GM23248 (cell line): ENCODE data around the gene PIK3R1. TPM values are rescaled to one million over a fixed set of nuclear protein-coding genes. Genes with fewer than 3 reads are reported as not detected.

Experiments
- DNase-seq: peaks from one replicate; pipeline ENCODE4 v3.0.0-alpha.2; 2015
- H2AFZ ChIP-seq: fragments of 200-600 bp; sonication (generic); 2 replicates; pipeline ENCODE4 v1.6.1; 2016; ENCODE audit warnings: antibody characterized with exemption
- H3F3A ChIP-seq: fragments of 200-600 bp; sonication (generic); 2 replicates; pipeline ENCODE4 v1.6.1; 2016; ENCODE audit warnings: mild to moderate bottlenecking, antibody characterized with exemption, mixed run types; ENCODE audit not compliant: insufficient read depth
- H3K27ac ChIP-seq: fragments of 200-600 bp; sonication (generic); 2 replicates; pipeline ENCODE4 v1.5.1; 2016; ENCODE audit warnings: mild to moderate bottlenecking
- H3K27me3 ChIP-seq: fragments of 200-600 bp; sonication (generic); replicated peaks from 2 replicates; pipeline ENCODE4 v1.6.1; 2016; ENCODE audit warnings: mild to moderate bottlenecking; ENCODE audit not compliant: insufficient read depth
- H3K36me3 ChIP-seq: fragments of 200-600 bp; sonication (generic); 2 replicates; pipeline ENCODE4 v1.6.1; 2016; ENCODE audit warnings: low read depth, mild to moderate bottlenecking
- H3K4me1 ChIP-seq: fragments of 200-600 bp; sonication (generic); 2 replicates; pipeline ENCODE4 v1.6.1; 2016; ENCODE audit warnings: mild to moderate bottlenecking; ENCODE audit not compliant: insufficient read depth
- H3K4me2 ChIP-seq: fragments of 200-600 bp; sonication (generic); one replicate; pipeline ENCODE4 v1.6.1; 2016; ENCODE audit warnings: mild to moderate bottlenecking; ENCODE audit not compliant: unreplicated experiment
- H3K4me3 ChIP-seq: fragments of 200-600 bp; sonication (generic); 2 replicates; pipeline ENCODE4 v1.5.1; 2016; ENCODE audit warnings: mild to moderate bottlenecking
- H3K79me2 ChIP-seq: fragments of 200-600 bp; sonication (generic); 2 replicates; pipeline ENCODE4 v1.6.1; 2016; ENCODE audit warnings: mild to moderate bottlenecking; ENCODE audit not compliant: insufficient read depth
- H3K9ac ChIP-seq: fragments of 200-600 bp; sonication (generic); 2 replicates; pipeline ENCODE4 v1.6.1; 2016; ENCODE audit warnings: mild to moderate bottlenecking
- H3K9me2 ChIP-seq: fragments of 200-600 bp; sonication (generic); 2 replicates; pipeline ENCODE4 v1.6.1; 2016; ENCODE audit warnings: mixed run types, mild to moderate bottlenecking, moderate library complexity; ENCODE audit not compliant: insufficient read depth
- H3K9me3 ChIP-seq: fragments of 200-600 bp; sonication (generic); one replicate; pipeline ENCODE4 v1.6.1; 2017; ENCODE audit warnings: low read depth
- H4K20me1 ChIP-seq: fragments of 200-600 bp; sonication (generic); 2 replicates; pipeline ENCODE4 v1.6.0; 2016; ENCODE audit not compliant: insufficient read depth
- EZH2 ChIP-seq: fragments of 200-600 bp; sonication (generic); IDR thresholded peaks from 2 replicates; pipeline ENCODE4 v1.6.1; 2018; ENCODE audit warnings: antibody characterized with exemption, mild to moderate bottlenecking; ENCODE audit not compliant: insufficient read depth, poor library complexity, severe bottlenecking
- EZH2phosphoT487 ChIP-seq: fragments of 200-600 bp; sonication (generic); IDR thresholded peaks from 2 replicates; pipeline ENCODE4 v1.6.1; 2018; ENCODE audit warnings: antibody characterized with exemption, moderate library complexity, mild to moderate bottlenecking, low read depth; ENCODE audit not compliant: insufficient read depth
- WGBS, 2 experiments: methylation state at CpG; one replicate each; pipeline ENCODE4 v1.1.6; 2015 to 2017; ENCODE audit warnings: low lambda C conversion rate in 2 of 2, low coverage in 1 of 2; ENCODE audit errors: missing lambda C conversion rate in 2 of 2; 5-methylcytosine and 5-hydroxymethylcytosine counted together
- in situ Hi-C: fragments of 300-500 bp; cut with MboI; formaldehyde crosslinking; loops from 2 replicates; pipeline ENCODE4 v1.15.0; 2020
- polyA plus RNA-seq: library from polyadenylated mRNA; unstranded; fragments of >200 nt; fragmentation: Nextera tagmentation; extraction: Ambion mirVana; gene quantifications from 2 replicates; pipeline ENCODE4 v1.2.1, GENCODE V29; 2016
- total RNA-seq: library from RNA; depleted of rRNA; stranded (reverse); fragments of >200 nt; shearing (Covaris generic); gene quantifications from 2 replicates; pipeline ENCODE4 v1.2.3, GENCODE V29; 2014

The PIK3R1 gene
- total and polyA plus RNA-seq, 2 experiments from 2014 or later, result 8.4 to 14.4 TPM

DNA sequence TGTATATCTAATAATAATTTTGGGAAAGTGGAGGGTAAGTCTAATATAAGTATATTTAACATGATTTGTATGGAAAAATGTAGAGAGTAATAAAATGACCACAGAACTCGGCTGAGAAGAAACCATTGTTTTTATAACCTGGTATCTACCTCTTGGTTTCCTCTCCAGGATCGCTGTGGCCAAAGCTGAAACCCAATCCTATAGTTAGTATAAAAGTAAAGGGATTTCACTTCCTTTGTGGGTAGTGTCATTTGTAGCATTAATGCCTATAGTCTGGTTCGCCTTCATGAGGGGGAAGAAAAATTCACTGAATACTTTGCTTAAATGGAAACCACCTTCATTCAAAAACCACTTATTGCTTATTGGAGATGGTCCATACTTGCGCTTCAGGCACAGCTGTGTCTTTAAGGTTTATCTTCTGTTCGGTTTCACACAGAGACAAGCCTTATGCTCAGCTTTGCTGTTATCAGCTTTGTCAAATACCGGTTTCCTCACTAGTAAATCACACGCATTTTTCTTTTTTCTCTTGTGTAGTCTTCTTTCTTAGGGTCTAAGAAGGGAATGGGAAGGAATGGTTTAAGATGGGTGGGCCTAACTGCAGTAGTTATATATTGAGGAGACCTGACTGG lies 12.1 kb downstream of the PIK3R1 start:
- TF ChIP-seq EZH2phosphoT487, result no peak
- no peak for TF ChIP-seq EZH2
- Histone ChIP-seq H3K9me3 (no peaks in the 10 kb centered on the region), H3K9me2 (no peaks in the 10 kb centered on the region), H2AFZ (no peak overlapping the region), H3K36me3 (peaks cover 23% of the 10 kb centered on the region; the same call in 1 of the 2 replicates), H3K79me2 (peaks cover 98% of the 10 kb centered on the region), H4K20me1 (no peaks in the 10 kb centered on the region), H3K4me3 (no peak overlapping the region), H3K27ac (no peak overlapping the region), H3F3A (peaks cover 22% of the 10 kb centered on the region), H3K4me2 (no peak overlapping the region), H3K9ac (no peak overlapping the region), H3K4me1 (peaks cover 25% of the 10 kb centered on the region), H3K27me3 (no peaks in the 10 kb centered on the region)
- WGBS, 2 experiments, result 83 to 84% methylated on average over 7 of the region's 7 CpGs
- in situ Hi-C loops, result no loop called here
- no peak for DNase-seq

DNA sequence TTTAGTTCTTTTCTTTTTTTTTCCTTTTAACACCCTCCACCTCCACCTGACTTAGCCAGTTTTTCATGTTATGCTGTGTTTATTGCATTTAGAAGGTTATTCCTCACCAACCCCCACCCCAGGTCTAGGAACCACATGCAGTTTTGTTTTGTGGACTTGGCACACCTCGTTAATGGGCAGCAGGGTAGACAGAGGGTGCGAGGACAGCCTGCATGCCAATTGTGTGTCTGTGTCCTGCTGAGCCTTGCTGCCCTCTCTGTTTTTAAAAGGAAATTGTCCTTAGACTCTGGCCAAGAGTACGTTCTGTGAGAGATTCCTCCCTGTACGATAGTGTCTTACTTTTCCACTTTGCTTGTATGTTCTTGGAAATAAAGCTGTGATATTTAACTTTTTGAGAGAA lies 13.9 kb downstream of the PIK3R1 start:
- WGBS, 2 experiments, result 69 to 71% methylated on average over 4 of the region's 4 CpGs
- Histone ChIP-seq H3K27me3 (no peaks in the 10 kb centered on the region), H3F3A (peaks cover 22% of the 10 kb centered on the region), H3K36me3 (peaks cover 23% of the 10 kb centered on the region; the same call in 1 of the 2 replicates), H3K9me2 (no peaks in the 10 kb centered on the region), H3K9ac (no peak overlapping the region), H3K27ac (no peak overlapping the region), H3K4me1 (peaks cover 17% of the 10 kb centered on the region), H3K9me3 (no peaks in the 10 kb centered on the region), H3K4me3 (no peak overlapping the region), H3K79me2 (peaks cover 98% of the 10 kb centered on the region), H2AFZ (no peak overlapping the region), H3K4me2 (no peak overlapping the region), H4K20me1 (no peaks in the 10 kb centered on the region)
- no peak for TF ChIP-seq EZH2phosphoT487
- no peak for TF ChIP-seq EZH2
- in situ Hi-C loops, result no loop called here
- no peak for DNase-seq

DNA sequence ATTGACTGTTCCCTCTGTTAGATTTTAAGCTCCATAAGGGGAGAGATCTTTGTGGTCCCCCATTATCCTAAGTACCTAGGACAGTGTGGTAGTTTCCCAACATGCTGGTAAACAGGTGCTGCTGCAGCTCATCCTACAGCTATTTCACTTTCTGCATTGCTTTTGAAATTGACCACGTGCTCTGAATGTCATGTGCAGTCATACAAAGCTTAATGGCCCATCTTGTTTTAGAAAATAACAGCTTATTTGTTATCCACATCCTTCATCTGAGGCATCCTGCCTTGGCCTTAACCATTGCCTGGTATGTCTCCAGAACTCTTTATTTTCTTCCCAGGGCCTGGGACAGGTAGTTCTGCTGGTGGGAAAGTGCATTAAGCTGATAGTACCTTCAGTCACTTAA lies 14.7 kb downstream of the PIK3R1 start:
- no peaks in the 10 kb centered on the region for H4K20me1 ChIP-seq
- no peak overlapping the region for H3K4me3 ChIP-seq
- no peak overlapping the region for H3K9ac ChIP-seq
- H3K79me2 ChIP-seq, result peaks cover 100% of the 10 kb centered on the region
- H3K9me3 ChIP-seq, result no peaks in the 10 kb centered on the region
- H3K4me1 ChIP-seq, result peaks cover 8% of the 10 kb centered on the region
- no peak overlapping the region for H3K27ac ChIP-seq
- no peak overlapping the region for H2AFZ ChIP-seq
- H3K4me2 ChIP-seq, result no peak overlapping the region
- peaks cover 23% of the 10 kb centered on the region; the same call in 1 of the 2 replicates for H3K36me3 ChIP-seq
- in situ Hi-C loops, result no loop called here
- no peak for TF ChIP-seq EZH2
- TF ChIP-seq EZH2phosphoT487, result no peak
- DNase-seq, result no peak
- peaks cover 13% of the 10 kb centered on the region for H3F3A ChIP-seq
- 100% methylated on average over 1 of the region's 1 CpG for whole genome bisulfite sequencing, 2 experiments
- no peaks in the 10 kb centered on the region for H3K27me3 ChIP-seq
- H3K9me2 ChIP-seq, result no peaks in the 10 kb centered on the region

DNA sequence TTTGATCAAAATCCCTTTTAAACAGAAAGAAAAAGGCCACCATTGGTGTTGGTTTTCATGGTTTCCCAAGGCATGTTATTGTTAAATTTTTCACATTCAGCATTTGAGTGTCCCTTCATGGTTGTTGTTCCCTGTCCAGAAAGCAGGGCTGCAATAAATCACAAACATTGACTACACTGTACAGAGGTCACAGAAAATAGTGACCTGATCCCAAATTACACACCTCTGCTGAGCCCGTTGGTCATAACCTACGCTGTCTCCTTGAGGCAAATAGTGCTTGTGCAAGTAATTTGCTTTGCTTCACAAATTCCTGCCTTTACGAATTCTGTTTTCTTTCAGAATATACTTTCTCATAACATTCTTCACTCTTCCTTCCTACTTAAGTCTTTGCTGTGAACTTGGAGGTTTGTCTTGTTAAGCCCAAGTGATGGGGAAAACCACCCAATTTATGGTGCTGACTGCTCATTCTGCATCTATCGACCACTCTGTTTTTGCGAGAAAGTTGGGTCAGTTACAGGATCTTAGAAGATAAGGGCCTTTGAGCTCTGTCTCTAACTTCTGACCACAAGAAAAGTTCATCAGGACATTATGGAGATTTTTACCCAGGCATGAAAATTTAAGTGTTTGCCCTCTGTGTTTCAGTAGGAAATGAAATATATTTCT lies 16.0 kb downstream of the PIK3R1 start:
- Histone ChIP-seq H3K4me3 (no peak overlapping the region), H3K79me2 (peaks cover 100% of the 10 kb centered on the region), H3F3A (peaks cover under 1% of the 10 kb centered on the region; the same call in 1 of the 2 replicates), H3K4me1 (no peaks in the 10 kb centered on the region), H3K4me2 (no peak overlapping the region), H3K27ac (no peak overlapping the region), H3K9ac (no peak overlapping the region), H2AFZ (no peak overlapping the region), H3K9me2 (no peaks in the 10 kb centered on the region), H3K27me3 (no peaks in the 10 kb centered on the region), H4K20me1 (no peaks in the 10 kb centered on the region), H3K36me3 (peaks cover 21% of the 10 kb centered on the region; the same call in 1 of the 2 replicates), H3K9me3 (no peaks in the 10 kb centered on the region)
- in situ Hi-C loops, result no loop called here
- 96 to 97% methylated on average over 5 of the region's 5 CpGs for WGBS, 2 experiments
- TF ChIP-seq EZH2, result no peak
- TF ChIP-seq EZH2phosphoT487, result no peak
- DNase-seq, result no peak
